ENCODE data around the gene FAM222A. TPM values are rescaled to one million over a fixed set of nuclear protein-coding genes. Genes with fewer than 3 reads are reported as not detected.

The FAM222A gene
- total and polyA plus RNA-seq, 2 experiments from 2014 or later = 0.97 TPM; not detected in 1

DNA sequence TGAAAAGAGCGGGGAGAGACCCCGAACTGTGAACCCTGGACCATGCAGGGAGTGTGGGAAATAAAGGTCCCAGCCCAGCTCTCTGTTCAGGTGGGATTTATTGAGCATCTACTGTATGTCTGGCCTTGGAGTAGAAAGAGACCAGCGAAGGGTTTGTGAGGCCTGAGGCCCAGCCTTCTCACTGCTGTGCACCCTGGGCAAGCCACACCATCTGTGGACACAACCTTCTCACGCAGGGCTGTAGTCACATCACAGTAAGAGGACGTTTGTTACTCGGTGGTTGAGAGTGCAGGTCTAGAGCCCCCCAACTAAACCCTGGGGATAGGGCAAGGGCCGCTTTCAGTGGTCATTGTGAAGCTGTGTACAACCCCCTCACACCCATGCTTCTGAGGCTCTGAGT lies 18.2 kb downstream of the FAM222A start:
- no peaks in the 10 kb centered on the region for H3K9me2 ChIP-seq (ENCODE audit: insufficient read depth)
- no peak for TF ChIP-seq EZH2phosphoT487 (IDR thresholded peaks at IDR 0.05; ENCODE audit: insufficient read depth, low read depth)
- H3K4me1 ChIP-seq (ENCODE audit: insufficient read depth) = no peaks in the 10 kb centered on the region
- H4K20me1 ChIP-seq (ENCODE audit: insufficient read depth) = no peaks in the 10 kb centered on the region
- H3K36me3 ChIP-seq (ENCODE audit: low read depth) = no peaks in the 10 kb centered on the region
- in situ Hi-C loops (cut with MboI) = no loop called here
- no peak for DNase-seq
- H3F3A ChIP-seq (ENCODE audit: insufficient read depth) = no peaks in the 10 kb centered on the region
- 48 to 50% methylated on average over 7 of the region's 7 CpGs for WGBS, 2 experiments (ENCODE audit: low coverage in 1 of 2, low lambda C conversion rate in 2 of 2, missing lambda C conversion rate in 2 of 2)
- H3K4me2 ChIP-seq (ENCODE audit: unreplicated experiment) = no peak overlapping the region
- no peak overlapping the region for H3K4me3 ChIP-seq
- H2AFZ ChIP-seq = no peak overlapping the region
- H3K27ac ChIP-seq = no peak overlapping the region
- H3K79me2 ChIP-seq (ENCODE audit: insufficient read depth) = no peaks in the 10 kb centered on the region
- no peak overlapping the region for H3K9ac ChIP-seq
- peaks cover 24% of the 10 kb centered on the region for H3K27me3 ChIP-seq (replicated peaks; ENCODE audit: insufficient read depth)
- no peaks in the 10 kb centered on the region for H3K9me3 ChIP-seq (ENCODE audit: low read depth)

DNA sequence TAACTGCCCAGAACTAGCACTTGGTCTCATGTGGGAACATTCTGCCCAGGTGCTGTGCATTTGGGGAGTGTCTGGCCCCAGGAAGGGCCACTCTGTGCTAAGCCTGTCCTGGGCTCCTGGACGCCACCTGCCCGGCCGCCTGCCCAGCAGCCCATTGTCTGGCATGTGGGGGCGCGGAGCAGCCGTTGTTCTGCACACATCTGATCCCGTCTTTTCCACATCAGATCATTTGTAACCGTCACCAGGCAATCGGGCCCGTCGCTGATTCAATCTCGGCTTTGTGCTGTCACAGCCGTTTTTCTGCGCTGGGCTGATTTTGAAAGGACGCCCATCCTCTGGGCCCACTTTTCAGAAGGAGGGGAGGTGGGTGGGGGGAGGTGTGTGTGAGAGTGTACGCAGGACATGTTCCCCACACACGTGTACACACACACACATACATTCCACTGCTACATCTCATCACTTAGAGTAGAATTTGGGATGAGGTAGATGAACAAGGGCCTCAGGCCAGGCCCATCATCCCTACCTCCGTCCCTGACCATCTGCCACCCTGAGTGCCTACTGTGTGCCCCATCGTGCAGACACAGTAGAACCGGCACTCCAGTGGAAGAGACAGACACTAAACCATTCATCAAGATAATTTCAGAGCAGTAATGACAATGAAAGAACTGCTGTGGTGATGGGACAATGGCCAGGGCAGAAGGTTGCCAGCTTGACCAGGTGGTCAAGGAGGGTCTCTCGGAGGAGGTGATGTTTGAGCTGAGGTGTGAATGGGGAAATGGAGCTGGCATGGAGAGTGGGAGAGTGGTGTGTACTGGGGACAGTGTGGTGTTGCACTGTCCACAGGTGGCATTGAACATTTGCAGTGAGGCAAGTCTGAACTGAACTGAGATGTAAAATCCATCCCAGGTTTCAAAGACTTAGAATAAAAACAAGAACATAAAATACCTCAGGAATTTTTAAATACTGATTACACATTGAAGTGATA lies 19.0 kb downstream of the FAM222A start:
- Histone ChIP-seq H3K27me3 (replicated peaks; ENCODE audit: insufficient read depth) (peaks cover 24% of the 10 kb centered on the region), H4K20me1 (ENCODE audit: insufficient read depth) (no peaks in the 10 kb centered on the region), H3K9me2 (ENCODE audit: insufficient read depth) (no peaks in the 10 kb centered on the region), H3K4me1 (ENCODE audit: insufficient read depth) (no peaks in the 10 kb centered on the region), H3K36me3 (ENCODE audit: low read depth) (no peaks in the 10 kb centered on the region), H3K79me2 (ENCODE audit: insufficient read depth) (no peaks in the 10 kb centered on the region), H3F3A (ENCODE audit: insufficient read depth) (no peaks in the 10 kb centered on the region), H3K4me2 (ENCODE audit: unreplicated experiment) (no peak overlapping the region), H3K27ac (no peak overlapping the region), H2AFZ (no peak overlapping the region), H3K4me3 (no peak overlapping the region), H3K9me3 (ENCODE audit: low read depth) (no peaks in the 10 kb centered on the region), H3K9ac (no peak overlapping the region)
- in situ Hi-C loops (cut with MboI) = no loop called here
- WGBS, 2 experiments (ENCODE audit: low coverage in 1 of 2, low lambda C conversion rate in 2 of 2, missing lambda C conversion rate in 2 of 2) = 45% methylated on average over 21 of the region's 21 CpGs
- no peak for DNase-seq
- no peak for TF ChIP-seq EZH2phosphoT487 (IDR thresholded peaks at IDR 0.05; ENCODE audit: insufficient read depth, low read depth)
- TF ChIP-seq EZH2 (IDR thresholded peaks at IDR 0.05; ENCODE audit: insufficient read depth, poor library complexity, severe bottlenecking) = no peak

DNA sequence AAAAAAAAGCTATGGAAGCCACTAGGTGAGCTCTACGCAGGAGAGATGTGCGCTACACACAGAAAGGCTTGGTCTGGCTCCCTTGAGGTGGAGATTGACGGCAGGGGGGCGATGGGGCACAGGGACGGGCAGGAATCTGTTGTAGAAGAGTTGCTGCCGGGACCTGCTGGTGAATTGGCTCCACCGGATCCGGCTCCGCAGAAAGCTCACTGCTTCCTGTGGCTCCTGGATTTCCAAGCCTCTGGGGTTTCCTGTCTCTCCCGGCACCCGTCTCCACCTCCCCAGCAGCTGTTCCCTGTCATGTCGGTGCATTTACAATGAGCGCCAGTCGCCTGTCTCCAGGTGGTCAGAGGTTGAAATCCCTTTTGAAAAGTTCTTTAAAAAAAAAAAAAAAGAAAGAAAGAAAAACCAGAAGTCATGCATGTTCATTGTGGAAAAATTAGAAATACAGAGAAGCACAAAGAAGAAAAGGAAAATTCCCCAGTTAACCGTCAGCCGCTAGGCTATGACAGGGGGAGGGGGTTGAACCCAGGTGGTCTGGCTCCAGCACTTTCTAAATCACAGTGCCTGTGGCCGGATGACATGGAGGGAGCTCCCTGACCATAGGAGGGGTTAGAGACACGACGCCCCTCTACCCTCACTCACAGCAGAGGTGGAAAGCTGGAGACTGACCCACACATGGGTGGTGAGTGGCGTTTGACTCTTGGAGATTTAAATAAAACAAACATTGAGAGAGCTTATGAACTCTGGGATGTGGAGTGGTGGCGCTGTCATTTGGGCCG lies 20.8 kb downstream of the FAM222A start:
- Histone ChIP-seq H4K20me1 (ENCODE audit: insufficient read depth) (no peaks in the 10 kb centered on the region), H3K9me2 (ENCODE audit: insufficient read depth) (no peaks in the 10 kb centered on the region), H3K4me1 (ENCODE audit: insufficient read depth) (no peaks in the 10 kb centered on the region), H3K27ac (no peak overlapping the region), H3K4me3 (no peak overlapping the region), H3K4me2 (ENCODE audit: unreplicated experiment) (no peak overlapping the region), H3K79me2 (ENCODE audit: insufficient read depth) (no peaks in the 10 kb centered on the region), H3F3A (ENCODE audit: insufficient read depth) (no peaks in the 10 kb centered on the region), H3K27me3 (replicated peaks; ENCODE audit: insufficient read depth) (peaks cover 24% of the 10 kb centered on the region), H3K9ac (no peak overlapping the region), H3K36me3 (ENCODE audit: low read depth) (no peaks in the 10 kb centered on the region), H2AFZ (no peak overlapping the region), H3K9me3 (ENCODE audit: low read depth) (no peaks in the 10 kb centered on the region)
- no peak for DNase-seq
- TF ChIP-seq EZH2 (IDR thresholded peaks at IDR 0.05; ENCODE audit: insufficient read depth, poor library complexity, severe bottlenecking) (no peak), EZH2phosphoT487 (IDR thresholded peaks at IDR 0.05; ENCODE audit: insufficient read depth, low read depth) (no peak)
- 32 to 36% methylated on average over 22 of the region's 22 CpGs for WGBS, 2 experiments (ENCODE audit: low coverage in 1 of 2, low lambda C conversion rate in 2 of 2, missing lambda C conversion rate in 2 of 2)
- in situ Hi-C loops (cut with MboI) = no loop called here

DNA sequence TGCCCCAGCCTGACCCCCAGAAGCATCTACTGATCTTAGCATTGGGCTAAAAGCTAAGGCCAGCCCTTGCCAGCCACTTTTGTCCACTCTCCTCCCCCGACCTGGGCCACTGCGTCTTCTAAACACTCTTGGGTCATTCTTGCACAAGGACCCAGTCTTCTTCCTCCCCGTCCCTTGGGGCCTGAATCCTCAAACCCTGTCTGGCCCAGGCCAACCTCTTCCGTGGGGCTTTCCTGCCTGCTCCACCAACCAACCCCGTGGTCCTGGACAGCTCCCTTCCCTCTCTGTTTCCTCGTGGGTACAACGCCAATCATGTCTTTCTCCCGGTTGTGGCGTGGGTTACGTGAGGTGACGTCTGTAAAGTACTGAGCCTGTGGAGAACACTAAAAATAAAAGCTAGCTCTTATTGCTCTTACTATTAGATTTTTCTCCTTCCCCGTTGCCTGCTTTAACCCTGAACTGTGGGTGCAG lies 21.5 kb downstream of the FAM222A start:
- Histone ChIP-seq H3K9me3 (ENCODE audit: low read depth) (no peaks in the 10 kb centered on the region), H3K4me2 (ENCODE audit: unreplicated experiment) (no peak overlapping the region), H3K9me2 (ENCODE audit: insufficient read depth) (no peaks in the 10 kb centered on the region), H3K36me3 (ENCODE audit: low read depth) (no peaks in the 10 kb centered on the region), H3K9ac (no peak overlapping the region), H4K20me1 (ENCODE audit: insufficient read depth) (no peaks in the 10 kb centered on the region), H2AFZ (no peak overlapping the region), H3K27ac (no peak overlapping the region), H3K4me3 (no peak overlapping the region), H3K4me1 (ENCODE audit: insufficient read depth) (no peaks in the 10 kb centered on the region), H3F3A (ENCODE audit: insufficient read depth) (no peaks in the 10 kb centered on the region), H3K27me3 (replicated peaks; ENCODE audit: insufficient read depth) (peaks cover 24% of the 10 kb centered on the region), H3K79me2 (ENCODE audit: insufficient read depth) (no peaks in the 10 kb centered on the region)
- TF ChIP-seq EZH2phosphoT487 (IDR thresholded peaks at IDR 0.05; ENCODE audit: insufficient read depth, low read depth) = no peak
- TF ChIP-seq EZH2 (IDR thresholded peaks at IDR 0.05; ENCODE audit: insufficient read depth, poor library complexity, severe bottlenecking) = no peak
- in situ Hi-C loops (cut with MboI) = no loop called here
- DNase-seq = no peak
- 46 to 48% methylated on average over 12 of the region's 12 CpGs for WGBS, 2 experiments (ENCODE audit: low coverage in 1 of 2, low lambda C conversion rate in 2 of 2, missing lambda C conversion rate in 2 of 2)

Measured in GM23248 (cell line).